ENCODE results near the gene COCH. TPM values are rescaled to one million over a fixed set of nuclear protein-coding genes. Genes with fewer than 3 reads are reported as not detected.

Gene COCH
- total RNA-seq, 1 donor from 2014 or later, result 3.7 TPM

- Mint-ChIP-seq H3K4me3 (ENCODE audit: unreplicated experiment) (no peak overlapping the region), H3K27me3 (ENCODE audit: unreplicated experiment) (no peaks in the 10 kb centered on the region), H3K36me3 (ENCODE audit: low read depth, unreplicated experiment) (peaks cover 3% of the 10 kb centered on the region), H3K4me1 (ENCODE audit: unreplicated experiment) (no peaks in the 10 kb centered on the region), H3K9me3 (ENCODE audit: unreplicated experiment) (no peaks in the 10 kb centered on the region), H3K27ac (ENCODE audit: unreplicated experiment) (no peak overlapping the region)
- TF ChIP-seq CTCF (IDR thresholded peaks at IDR 0.05; ENCODE audit: unreplicated experiment), result no peak
- DNase-seq (ENCODE audit: low spot score), result no peak
These were observed 33.3 kb downstream of the COCH start for GRCh38 chr14:30907659-30908057.

DNA sequence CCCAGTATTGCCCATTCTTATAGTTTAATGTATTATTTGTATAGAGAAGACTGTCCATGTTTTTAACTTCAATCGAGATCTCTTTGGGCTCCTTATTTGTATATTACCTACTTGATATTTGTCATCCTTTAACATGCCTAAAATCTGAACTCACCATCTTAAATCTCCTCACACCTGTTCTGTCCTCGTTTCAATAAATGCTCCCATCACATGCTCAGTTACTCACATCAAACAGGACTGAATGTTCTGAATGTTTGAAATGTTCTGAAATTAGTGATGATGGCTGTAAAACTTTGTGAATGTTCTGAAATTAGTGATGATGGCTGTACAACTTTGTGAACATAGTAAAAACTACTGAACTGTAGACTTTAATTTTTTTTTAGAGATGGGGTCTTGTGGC, 34.5 kb downstream of the COCH start:
- no peaks in the 10 kb centered on the region for H3K9me3 Mint-ChIP-seq (ENCODE audit: unreplicated experiment)
- peaks cover 3% of the 10 kb centered on the region for H3K36me3 Mint-ChIP-seq (ENCODE audit: low read depth, unreplicated experiment)
- no peak for DNase-seq (ENCODE audit: low spot score)
- H3K4me3 Mint-ChIP-seq (ENCODE audit: unreplicated experiment), result no peak overlapping the region
- H3K27ac Mint-ChIP-seq (ENCODE audit: unreplicated experiment), result no peak overlapping the region
- no peaks in the 10 kb centered on the region for H3K27me3 Mint-ChIP-seq (ENCODE audit: unreplicated experiment)
- no peak for TF ChIP-seq CTCF (IDR thresholded peaks at IDR 0.05; ENCODE audit: unreplicated experiment)
- no peaks in the 10 kb centered on the region for H3K4me1 Mint-ChIP-seq (ENCODE audit: unreplicated experiment)

DNA sequence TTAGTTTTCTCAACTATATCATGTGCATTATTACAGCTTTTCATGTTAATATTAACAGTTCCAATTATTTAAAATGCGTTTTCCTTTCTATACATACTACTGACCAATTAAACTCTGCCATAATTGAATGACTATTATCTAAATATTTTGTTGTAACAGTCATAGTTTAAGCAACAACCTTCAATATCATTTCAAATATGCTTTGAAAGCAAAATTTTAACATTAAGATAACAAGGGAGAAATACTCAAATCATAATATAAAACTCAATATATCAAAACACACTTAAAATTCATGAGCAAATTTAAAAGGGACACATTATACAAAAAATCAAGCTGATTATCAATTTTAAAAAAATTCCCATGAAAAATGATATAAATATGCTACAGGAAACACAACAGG, 40.5 kb downstream of the COCH start:
- Mint-ChIP-seq H3K9me3 (ENCODE audit: unreplicated experiment) (no peaks in the 10 kb centered on the region), H3K27me3 (ENCODE audit: unreplicated experiment) (no peaks in the 10 kb centered on the region), H3K4me3 (ENCODE audit: unreplicated experiment) (no peak overlapping the region), H3K36me3 (ENCODE audit: low read depth, unreplicated experiment) (no peaks in the 10 kb centered on the region), H3K4me1 (ENCODE audit: unreplicated experiment) (no peaks in the 10 kb centered on the region), H3K27ac (ENCODE audit: unreplicated experiment) (no peak overlapping the region)
- TF ChIP-seq CTCF (IDR thresholded peaks at IDR 0.05; ENCODE audit: unreplicated experiment), result no peak
- no peak for DNase-seq (ENCODE audit: low spot score)

GRCh38 chr14:30915596-30915995, 41.2 kb downstream of the COCH start:
- no peaks in the 10 kb centered on the region for H3K36me3 Mint-ChIP-seq (ENCODE audit: low read depth, unreplicated experiment)
- no peak for DNase-seq (ENCODE audit: low spot score)
- no peak overlapping the region for H3K4me3 Mint-ChIP-seq (ENCODE audit: unreplicated experiment)
- no peak overlapping the region for H3K27ac Mint-ChIP-seq (ENCODE audit: unreplicated experiment)
- H3K27me3 Mint-ChIP-seq (ENCODE audit: unreplicated experiment), result no peaks in the 10 kb centered on the region
- H3K4me1 Mint-ChIP-seq (ENCODE audit: unreplicated experiment), result no peaks in the 10 kb centered on the region
- H3K9me3 Mint-ChIP-seq (ENCODE audit: unreplicated experiment), result no peaks in the 10 kb centered on the region
- TF ChIP-seq CTCF (IDR thresholded peaks at IDR 0.05; ENCODE audit: unreplicated experiment), result no peak

DNA sequence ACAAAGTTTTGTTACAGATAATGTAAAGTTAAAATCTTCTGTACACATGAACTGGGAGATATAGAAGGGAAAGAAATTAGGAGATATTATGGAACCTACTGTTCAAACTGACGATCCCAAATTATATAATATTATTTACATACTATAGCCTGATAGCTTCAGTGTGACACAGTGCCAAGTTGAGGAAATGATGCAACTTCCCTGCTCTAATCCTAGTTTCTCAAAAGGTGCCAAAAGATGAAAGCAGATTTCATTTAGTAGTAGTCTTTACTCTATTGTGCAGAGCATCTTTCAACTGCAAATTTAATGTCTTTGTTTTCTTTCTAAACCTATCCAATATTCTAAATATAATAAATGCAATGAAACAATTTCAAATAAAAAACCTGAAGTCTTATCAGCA, 46.9 kb downstream of the COCH start:
- Mint-ChIP-seq H3K4me1 (ENCODE audit: unreplicated experiment) (no peaks in the 10 kb centered on the region), H3K36me3 (ENCODE audit: low read depth, unreplicated experiment) (peaks cover 3% of the 10 kb centered on the region), H3K9me3 (ENCODE audit: unreplicated experiment) (no peaks in the 10 kb centered on the region), H3K27me3 (ENCODE audit: unreplicated experiment) (peaks cover 2% of the 10 kb centered on the region), H3K4me3 (ENCODE audit: unreplicated experiment) (no peak overlapping the region), H3K27ac (ENCODE audit: unreplicated experiment) (no peak overlapping the region)
- DNase-seq (ENCODE audit: low spot score), result no peak
- TF ChIP-seq CTCF (IDR thresholded peaks at IDR 0.05; ENCODE audit: unreplicated experiment), result no peak
